Parathyroid adenoma (tissue), 2 donors: ENCODE data around the gene CDH13.

Source experiments
- H2AFZ ChIP-seq: fragments of 300-600 bp; sonication (generic); one replicate; pipeline ENCODE4 v1.7.0; 2017; ENCODE audit warnings: antibody characterized with exemption, mild to moderate bottlenecking
- H3K27ac ChIP-seq: fragments of 300-600 bp; sonication (generic); one replicate; pipeline ENCODE4 v1.7.0; 2017
- H3K27me3 ChIP-seq: fragments of 300-600 bp; sonication (generic); one replicate; pipeline ENCODE4 v1.7.0; 2017; ENCODE audit warnings: low read length; ENCODE audit not compliant: control insufficient read depth, insufficient read depth
- H3K36me3 ChIP-seq: fragments of 300-600 bp; sonication (generic); one replicate; pipeline ENCODE4 v1.7.0; 2017; ENCODE audit warnings: low read length; ENCODE audit not compliant: control insufficient read depth, insufficient read depth
- H3K4me1 ChIP-seq: fragments of 300-600 bp; sonication (generic); one replicate; pipeline ENCODE4 v1.7.0; 2017; ENCODE audit warnings: control low read depth
- H3K4me2 ChIP-seq: fragments of 300-600 bp; sonication (generic); one replicate; pipeline ENCODE4 v1.7.0; 2017; ENCODE audit warnings: low read length
- H3K4me3 ChIP-seq: fragments of 300-600 bp; sonication (generic); one replicate; pipeline ENCODE4 v1.7.0; 2017; ENCODE audit warnings: low read depth, low read length
- H3K79me2 ChIP-seq: fragments of 300-600 bp; sonication (generic); one replicate; pipeline ENCODE4 v1.7.0; 2017; ENCODE audit warnings: control low read depth
- H3K9ac ChIP-seq: fragments of 300-600 bp; sonication (generic); one replicate; pipeline ENCODE4 v1.7.0; 2017; ENCODE audit warnings: mild to moderate bottlenecking
- H3K9me3 ChIP-seq: fragments of 300-600 bp; sonication (generic); one replicate; pipeline ENCODE4 v1.7.0; 2017; ENCODE audit warnings: low read length; ENCODE audit not compliant: control insufficient read depth
- TF ChIP-seq, protein P1 (sequence below): fragments of 300-600 bp; sonication (generic); IDR thresholded peaks from one replicate; pipeline ENCODE4 v1.7.0; 2017; ENCODE audit warnings: antibody characterized with exemption, mild to moderate bottlenecking
- donor health status: primary hyperparathyroidism.

Gene CDH13

DNA sequence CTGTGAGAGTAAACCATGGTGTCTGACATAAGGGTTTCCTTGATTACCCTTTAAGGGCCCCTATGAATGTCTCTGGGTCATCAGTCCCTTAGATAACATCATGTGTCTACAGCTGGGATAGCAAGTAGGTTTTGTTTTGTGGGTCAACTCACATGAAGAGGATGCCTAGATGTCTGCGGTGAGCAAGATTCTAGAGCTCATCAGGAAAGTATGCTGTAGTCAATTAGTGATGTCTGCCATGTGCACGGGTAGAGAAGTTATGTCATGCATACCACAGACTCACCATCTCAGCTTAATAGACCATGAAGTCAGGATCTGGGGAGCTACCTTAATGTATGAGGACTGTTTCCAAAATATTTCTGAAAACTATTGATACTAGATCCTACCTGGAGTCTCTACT is 57.5 kb downstream of the CDH13 start:
- no peaks in the 10 kb centered on the region for H3K9me3 ChIP-seq
- H3K27ac ChIP-seq, result no peak overlapping the region
- no peaks in the 10 kb centered on the region for H3K27me3 ChIP-seq
- TF ChIP-seq, protein P1, sequence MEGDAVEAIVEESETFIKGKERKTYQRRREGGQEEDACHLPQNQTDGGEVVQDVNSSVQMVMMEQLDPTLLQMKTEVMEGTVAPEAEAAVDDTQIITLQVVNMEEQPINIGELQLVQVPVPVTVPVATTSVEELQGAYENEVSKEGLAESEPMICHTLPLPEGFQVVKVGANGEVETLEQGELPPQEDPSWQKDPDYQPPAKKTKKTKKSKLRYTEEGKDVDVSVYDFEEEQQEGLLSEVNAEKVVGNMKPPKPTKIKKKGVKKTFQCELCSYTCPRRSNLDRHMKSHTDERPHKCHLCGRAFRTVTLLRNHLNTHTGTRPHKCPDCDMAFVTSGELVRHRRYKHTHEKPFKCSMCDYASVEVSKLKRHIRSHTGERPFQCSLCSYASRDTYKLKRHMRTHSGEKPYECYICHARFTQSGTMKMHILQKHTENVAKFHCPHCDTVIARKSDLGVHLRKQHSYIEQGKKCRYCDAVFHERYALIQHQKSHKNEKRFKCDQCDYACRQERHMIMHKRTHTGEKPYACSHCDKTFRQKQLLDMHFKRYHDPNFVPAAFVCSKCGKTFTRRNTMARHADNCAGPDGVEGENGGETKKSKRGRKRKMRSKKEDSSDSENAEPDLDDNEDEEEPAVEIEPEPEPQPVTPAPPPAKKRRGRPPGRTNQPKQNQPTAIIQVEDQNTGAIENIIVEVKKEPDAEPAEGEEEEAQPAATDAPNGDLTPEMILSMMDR, result no peak
- no peak overlapping the region for H3K4me3 ChIP-seq
- no peaks in the 10 kb centered on the region for H3K36me3 ChIP-seq
- H3K9ac ChIP-seq, result no peak overlapping the region
- no peak overlapping the region for H2AFZ ChIP-seq
- H3K4me2 ChIP-seq, result no peak overlapping the region
- no peaks in the 10 kb centered on the region for H3K4me1 ChIP-seq
- no peaks in the 10 kb centered on the region for H3K79me2 ChIP-seq

DNA sequence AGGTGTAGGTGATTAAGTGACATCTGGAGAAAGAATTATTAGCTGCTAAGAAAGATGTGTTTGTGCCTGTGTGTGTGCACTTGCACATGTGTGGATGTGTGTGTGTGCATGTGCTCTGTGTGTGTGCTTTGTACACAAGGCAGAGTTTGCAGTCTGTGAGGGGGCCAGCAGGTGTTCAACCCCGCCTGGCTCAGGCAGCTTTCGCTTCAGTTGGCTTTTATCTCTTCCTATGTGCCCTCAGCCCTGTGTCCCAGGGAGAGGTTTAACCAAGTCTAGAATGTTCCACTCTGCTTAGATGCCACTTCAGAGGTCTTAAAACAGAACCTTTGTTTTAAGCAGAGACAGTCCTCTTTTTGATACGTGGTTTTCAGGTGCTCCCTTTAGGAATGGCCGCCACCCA is 58.8 kb downstream of the CDH13 start:
- H3K27me3 ChIP-seq, result no peaks in the 10 kb centered on the region
- H3K79me2 ChIP-seq, result no peaks in the 10 kb centered on the region
- no peaks in the 10 kb centered on the region for H3K9me3 ChIP-seq
- H3K4me1 ChIP-seq, result no peaks in the 10 kb centered on the region
- no peaks in the 10 kb centered on the region for H3K36me3 ChIP-seq
- H3K4me3 ChIP-seq, result no peak overlapping the region
- H3K9ac ChIP-seq, result no peak overlapping the region
- TF ChIP-seq, protein P1, result no peak
- no peak overlapping the region for H2AFZ ChIP-seq
- no peak overlapping the region for H3K4me2 ChIP-seq
- H3K27ac ChIP-seq, result no peak overlapping the region

DNA sequence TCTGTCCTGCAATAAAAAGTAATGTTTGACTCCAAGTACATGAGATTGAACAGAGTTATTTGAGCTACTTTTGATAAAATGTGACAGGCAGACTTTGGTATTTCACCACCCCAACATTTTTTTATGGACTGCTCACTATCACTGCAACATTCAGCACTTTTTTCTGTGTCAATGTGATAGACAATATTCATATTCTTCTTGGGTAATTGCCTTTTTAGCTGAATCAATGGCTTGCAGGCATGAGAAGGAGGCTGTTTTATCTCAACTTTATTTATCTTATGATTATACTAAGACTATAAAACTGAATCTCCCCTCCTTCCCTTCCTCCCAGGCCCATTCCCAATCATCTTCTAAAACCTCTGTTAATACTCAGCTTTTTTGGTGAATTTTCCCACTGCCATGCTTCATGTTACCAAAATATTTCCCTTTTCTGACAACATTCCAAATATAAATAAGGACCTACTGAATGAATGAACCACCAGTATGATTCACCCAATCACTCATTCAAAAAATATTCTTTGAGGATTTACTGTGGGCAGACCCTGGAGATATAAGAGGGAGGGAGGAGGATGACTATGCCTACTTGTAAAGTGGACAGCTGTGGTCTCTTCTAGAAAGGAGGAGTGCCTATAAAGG is 67.6 kb downstream of the CDH13 start:
- no peak overlapping the region for H2AFZ ChIP-seq
- TF ChIP-seq, protein P1, result no peak
- H3K4me3 ChIP-seq, result no peak overlapping the region
- no peaks in the 10 kb centered on the region for H3K79me2 ChIP-seq
- H3K27ac ChIP-seq, result no peak overlapping the region
- H3K9ac ChIP-seq, result no peak overlapping the region
- no peaks in the 10 kb centered on the region for H3K36me3 ChIP-seq
- H3K4me1 ChIP-seq, result no peaks in the 10 kb centered on the region
- no peaks in the 10 kb centered on the region for H3K27me3 ChIP-seq
- no peak overlapping the region for H3K4me2 ChIP-seq
- no peaks in the 10 kb centered on the region for H3K9me3 ChIP-seq

DNA sequence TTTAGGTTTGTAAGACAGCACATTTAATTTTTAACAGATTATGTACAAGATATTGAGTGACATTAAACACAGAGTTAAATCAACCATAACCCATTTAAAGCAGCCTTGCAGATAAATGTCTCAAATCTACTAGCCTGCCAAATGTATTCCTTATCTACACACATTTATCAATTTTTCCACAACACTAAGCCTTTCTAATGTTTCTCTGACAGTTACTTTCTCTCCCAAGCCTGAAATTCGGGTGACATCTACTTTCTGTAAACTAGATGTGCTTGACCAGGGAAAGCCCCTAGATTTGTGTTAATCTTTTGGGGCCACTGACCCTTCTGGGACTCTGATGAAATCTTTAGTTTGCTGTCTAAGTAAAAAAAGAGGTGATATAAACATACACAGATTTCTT is 69.0 kb downstream of the CDH13 start:
- H3K9me3 ChIP-seq, result no peaks in the 10 kb centered on the region
- H3K4me2 ChIP-seq, result no peak overlapping the region
- no peak overlapping the region for H3K4me3 ChIP-seq
- H3K36me3 ChIP-seq, result no peaks in the 10 kb centered on the region
- H2AFZ ChIP-seq, result no peak overlapping the region
- H3K9ac ChIP-seq, result no peak overlapping the region
- no peak overlapping the region for H3K27ac ChIP-seq
- TF ChIP-seq, protein P1, result no peak
- no peaks in the 10 kb centered on the region for H3K4me1 ChIP-seq
- no peaks in the 10 kb centered on the region for H3K79me2 ChIP-seq
- no peaks in the 10 kb centered on the region for H3K27me3 ChIP-seq

DNA sequence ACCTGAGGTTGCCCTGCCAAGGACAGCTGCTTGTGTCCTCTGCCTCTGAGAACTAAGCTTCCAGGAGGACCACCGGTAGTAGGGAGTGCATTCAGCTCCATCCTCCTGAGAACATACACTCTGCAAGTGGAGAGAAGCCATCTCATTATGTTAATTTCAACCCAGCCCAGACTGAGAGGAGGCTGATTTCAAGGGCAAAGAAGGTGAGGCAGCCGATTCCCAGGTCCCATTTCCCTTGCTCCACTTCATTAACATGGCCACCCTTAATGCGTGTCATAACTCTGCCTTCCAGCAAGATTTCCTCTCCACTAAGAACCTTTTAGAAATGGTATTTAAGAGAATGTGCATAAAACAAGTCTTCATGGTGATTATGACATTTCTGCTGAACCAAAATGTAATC is 72.5 kb downstream of the CDH13 start:
- Histone ChIP-seq H3K4me3 (no peak overlapping the region), H3K27ac (no peak overlapping the region)

More for the DNA sequence above, 72.5 kb downstream of the CDH13 start:
- no peaks in the 10 kb centered on the region for H3K27me3 ChIP-seq
- no peaks in the 10 kb centered on the region for H3K4me1 ChIP-seq
- H3K9me3 ChIP-seq, result no peaks in the 10 kb centered on the region
- H3K9ac ChIP-seq, result no peak overlapping the region
- no peak overlapping the region for H2AFZ ChIP-seq
- TF ChIP-seq, protein P1, result no peak
- no peaks in the 10 kb centered on the region for H3K79me2 ChIP-seq
- H3K4me2 ChIP-seq, result no peak overlapping the region
- no peaks in the 10 kb centered on the region for H3K36me3 ChIP-seq
